Hematopoietic multipotent progenitor cell treated with erythropoietin and hydrocortisone succinate and interleukin-3 and kit ligand, for 6 days (in vitro differentiated cells): ENCODE data around the gene CES4A.
"Not testable (repeated sequence)": the region's sequence is repeated elsewhere in the genome, so short reads cannot be mapped to it uniquely, and the experiment has no call there.

ENCODE experiments used
- DNase-seq: peaks from one replicate; pipeline ENCODE4 v3.0.0-alpha.2; 2015

CES4A gene

GRCh38 chr16:66958857-66959703 is 29.3 kb upstream of the CES4A start:
- no peak for DNase-seq

GRCh38 chr16:66959704-66960161 is 28.7 kb upstream of the CES4A start:
- no peak for DNase-seq

GRCh38 chr16:66960270-66960669 is 28.1 kb upstream of the CES4A start:
- no peak for DNase-seq

GRCh38 chr16:66961065-66961744 is 27.2 kb upstream of the CES4A start, which contains the start of gene CES3:
CES3 (plus strand) TSS chr16:66961266; CDS start chr16:66961308, 42 bp downstream.
- peak; percentile 89 for DNase-seq

- no peak for DNase-seq
Measured at GRCh38 chr16:66961914-66962313, 26.5 kb upstream of the CES4A start.

GRCh38 chr16:66964049-66964448 is 24.3 kb upstream of the CES4A start:
- no peak for DNase-seq

- no peak for DNase-seq
Measured at GRCh38 chr16:66968847-66969246, 19.5 kb upstream of the CES4A start.

GRCh38 chr16:66970775-66971720 is 17.3 kb upstream of the CES4A start:
- DNase-seq, result no peak

- DNase-seq, result no peak
Measured at GRCh38 chr16:66972983-66973382, 15.4 kb upstream of the CES4A start.

GRCh38 chr16:66973716-66974115 is 14.7 kb upstream of the CES4A start:
- DNase-seq, result no peak

- DNase-seq, result not testable (repeated sequence)
Measured at GRCh38 chr16:66974156-66974931, 14.0 kb upstream of the CES4A start.

- not testable (repeated sequence) for DNase-seq
Measured at GRCh38 chr16:66974932-66975246, 13.5 kb upstream of the CES4A start.

- DNase-seq, result no peak
Measured at GRCh38 chr16:66975302-66975893, 13.0 kb upstream of the CES4A start.

- DNase-seq, result no peak
Measured at GRCh38 chr16:66976746-66977145, 11.6 kb upstream of the CES4A start.

GRCh38 chr16:66977341-66978113 is 10.9 kb upstream of the CES4A start:
- DNase-seq, result peak; percentile 93

GRCh38 chr16:66979011-66979717 is 9.2 kb upstream of the CES4A start:
- DNase-seq, result no peak

GRCh38 chr16:66983033-66983432 is 5.4 kb upstream of the CES4A start:
- DNase-seq, result no peak

- no peak for DNase-seq
Measured at GRCh38 chr16:66984892-66985311, 3.5 kb upstream of the CES4A start.

- DNase-seq, result no peak
Measured at GRCh38 chr16:66986559-66986958, 1.8 kb upstream of the CES4A start.

- no peak for DNase-seq
Measured at GRCh38 chr16:66991545-66992077, 3.2 kb downstream of the CES4A start.
